K562 (cell line): ENCODE data around the gene ZNF785. TPM values are rescaled to one million over a fixed set of nuclear protein-coding genes. Genes with fewer than 3 reads are reported as not detected.

ENCODE experiments used
- ARNT ChIP-seq, 2 experiments: fragments of 450-650 bp; IDR thresholded peaks; 2 replicates each; pipeline ENCODE4 v1.6.1; 2016; ENCODE audit warnings: mild to moderate bottlenecking in 1 of 2
- CBFA2T3 ChIP-seq: fragments of 450-650 bp; IDR thresholded peaks from 2 replicates; pipeline ENCODE4 v1.6.1; 2017
- CBX8 ChIP-seq: fragments of 200-600 bp; sonication (generic); IDR thresholded peaks from 2 replicates; pipeline ENCODE4 v1.6.1; 2012; ENCODE audit warnings: borderline replicate concordance, mixed run types, low read depth, mild to moderate bottlenecking, moderate library complexity, mixed read lengths, low read length, control low read depth, inconsistent platforms; ENCODE audit not compliant: poor library complexity, severe bottlenecking; ENCODE audit errors: extremely low read depth
- EP300 ChIP-seq: IDR thresholded peaks from 2 replicates; pipeline ENCODE4 v1.6.1; 2012; ENCODE audit warnings: low read length, improper control_type of control experiment
- FIP1L1 ChIP-seq: fragments of 200-400 bp; formaldehyde crosslinking; IDR thresholded peaks from 2 replicates; pipeline ENCODE4 v1.6.1; 2018; ENCODE audit warnings: mild to moderate bottlenecking, low read depth, low read length; ENCODE audit not compliant: poor library complexity, severe bottlenecking
- HOXB6 ChIP-seq: fragments of 250-450 bp; sonication (Bioruptor Pico); IDR thresholded peaks from 2 replicates; pipeline ENCODE4 v1.5.1; 2022; ENCODE audit warnings: mild to moderate bottlenecking, borderline replicate concordance
- MECOM ChIP-seq: fragments of 250-450 bp; sonication (Bioruptor Pico); IDR thresholded peaks from 2 replicates; pipeline ENCODE4 v1.8.0; 2022; ENCODE audit warnings: inconsistent platforms
- MIER1 ChIP-seq: fragments of 450-650 bp; IDR thresholded peaks from 2 replicates; pipeline ENCODE4 v1.6.1; 2016; ENCODE audit warnings: antibody characterized with exemption, mild to moderate bottlenecking, low read depth
- NFYB ChIP-seq: IDR thresholded peaks from 2 replicates; pipeline ENCODE4 v1.6.1; 2011; ENCODE audit warnings: mild to moderate bottlenecking, moderate library complexity; ENCODE audit not compliant: insufficient read length; ENCODE audit errors: extremely low read depth
- PRMT5 ChIP-seq: sonication (generic); formaldehyde crosslinking; IDR thresholded peaks from 2 replicates; pipeline ENCODE4 v1.5.0; 2020; ENCODE audit warnings: missing genetic modification reagents
- RCOR1 ChIP-seq, 2 experiments: IDR thresholded peaks; 2 replicates each; pipeline ENCODE4 v1.6.1; 2012; ENCODE audit warnings: low read depth in 2 of 2, low read length in 2 of 2, borderline replicate concordance in 1 of 2, improper control_type of control experiment in 1 of 2
- SMARCE1 ChIP-seq: fragments of 450-650 bp; IDR thresholded peaks from 2 replicates; pipeline ENCODE4 v1.7.1; 2016; ENCODE audit warnings: mild to moderate bottlenecking
- SREBF1 ChIP-seq: fragments of 150-350 bp; IDR thresholded peaks from 2 replicates; pipeline ENCODE4 v1.6.1; 2014; ENCODE audit warnings: antibody characterized with exemption, low read depth, low read length, borderline replicate concordance
- SRSF7 ChIP-seq: fragments of 200-400 bp; formaldehyde crosslinking; optimal IDR thresholded peaks from 2 replicates; pipeline ENCODE3; 2017; ENCODE audit warnings: mild to moderate bottlenecking, low read depth, low read length
- STAG1 ChIP-seq: sonication (generic); formaldehyde crosslinking; IDR thresholded peaks from 2 replicates; pipeline ENCODE4 v1.5.0; 2020; ENCODE audit warnings: missing genetic modification reagents, borderline replicate concordance
- ZKSCAN8 ChIP-seq: fragments of 200-800 bp; sonication (Bioruptor generic); IDR thresholded peaks from 2 replicates; pipeline ENCODE4 v1.6.1; 2016; ENCODE audit warnings: missing genetic modification characterization, missing compliant biosample characterization
- ZNF217 ChIP-seq: sonication (generic); formaldehyde crosslinking; IDR thresholded peaks from 2 replicates; pipeline ENCODE4 v1.8.0; 2022; ENCODE audit warnings: mild to moderate bottlenecking, missing genetic modification reagents
- polyA plus RNA-seq, 8 experiments: library from polyadenylated mRNA; depleted of rRNA in 4 of 8; stranded (reverse) in 5 of 8; unstranded in 3 of 8; fragments of >200 nt; fragmentation: Nextera tagmentation in 2 of 8; fragmentation: Illumina TruSeq in 1 of 8; extraction: Ambion mirVana in 2 of 8; extraction: Trizol in 1 of 8; gene quantifications; 2 replicates each; pipeline versions ENCODE4 v1.2.1 to v1.2.3, GENCODE V29; 2011 to 2014; ENCODE audit warnings: inconsistent platforms in 1 of 8, missing spikeins in 1 of 8
- total RNA-seq, 7 experiments: library from RNA; depleted of rRNA in 6 of 7; stranded (reverse); fragments of >200 nt in 6 of 7; fragmentation: Illumina TruSeq in 2 of 7; extraction: Trizol in 2 of 7; gene quantifications; 2 replicates each; pipeline versions ENCODE4 v1.2.1 to v1.2.3, GENCODE V29; 2011 to 2021; ENCODE audit warnings: low replicate concordance in 1 of 7
- TF ChIP-seq, protein P1 (sequence below): sonication (generic); formaldehyde crosslinking; IDR thresholded peaks from 2 replicates; pipeline ENCODE4 v1.8.1; 2023; ENCODE audit warnings: mild to moderate bottlenecking, missing genetic modification reagents
- TF ChIP-seq, protein P2 (sequence below): fragments of 150-350 bp; IDR thresholded peaks from 2 replicates; pipeline ENCODE4 v1.6.1; 2014; ENCODE audit warnings: low read depth, mild to moderate bottlenecking, low read length, borderline replicate concordance
- TF ChIP-seq, protein P3 (sequence below), 2 experiments: IDR thresholded peaks in 1 of 2; conservative IDR thresholded peaks in 1 of 2; 2 replicates each; pipeline ENCODE4 v1.6.1; 2016; ENCODE audit warnings: low read depth in 2 of 2, mild to moderate bottlenecking in 1 of 2, missing compliant biosample characterization in 1 of 2, missing genetic modification characterization in 1 of 2, moderate library complexity in 1 of 2

ZNF785 gene
- total and polyA plus RNA-seq, 9 of the 15 experiments (the other 6 are each of a cell fraction or from before 2014, with no cell fraction given) = 0.64 to 11.0 (median 6.4) TPM

DNA sequence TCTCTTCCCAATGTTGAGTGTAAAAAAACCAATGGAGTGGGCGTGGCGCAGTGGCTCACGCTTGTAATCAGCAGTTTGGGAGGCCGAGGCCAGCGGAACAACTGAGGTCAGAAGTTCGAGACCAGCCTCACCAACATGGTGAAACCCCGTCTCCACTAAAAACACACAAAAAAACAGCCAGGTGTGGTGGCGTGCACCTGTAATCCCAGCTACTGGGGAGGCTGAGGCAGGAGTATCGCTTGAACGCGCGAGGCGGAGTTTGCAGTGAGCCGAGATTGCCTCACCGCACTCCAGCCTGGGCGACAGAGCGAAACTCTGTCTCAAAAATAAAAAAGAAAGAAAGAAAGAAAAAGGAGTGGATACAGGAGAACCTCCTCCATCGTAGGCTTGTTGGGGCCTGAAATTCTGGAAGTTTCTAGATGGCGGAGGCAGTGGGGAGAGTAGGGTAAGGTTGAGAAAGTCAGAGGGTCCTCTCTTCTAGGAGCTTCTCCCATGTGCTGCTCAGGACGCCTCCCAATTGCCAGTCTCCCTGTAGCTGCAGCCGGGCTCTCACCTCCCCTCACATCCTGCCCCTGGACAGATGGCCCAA, 26.6 kb downstream of the ZNF785 start (continued):
- TF ChIP-seq ZKSCAN8 (CRISPR knock-in tag) (no peak), SREBF1 (no peak), ARNT (IDR thresholded peaks at IDR 0.05) (peak; percentile 36 to 77; a peak in 1 of 4 replicates), RCOR1 (IDR thresholded peaks at IDR 0.05; ENCODE audit: borderline replicate concordance in 1 of 2, low read depth in 2 of 2, low read length in 2 of 2) (peak in 1 of 2 experiments; percentile 4; a peak in 2 of 4 replicates), MIER1 (peak; percentile 71), PRMT5 (CRISPR knock-in tag) (no peak), MECOM (0 out of 2 replicates have a peak, but pooled peaks have one; percentile 16), ZNF217 (no peak), HOXB6 (CRISPR knock-in tag) (no peak), STAG1 (CRISPR knock-in tag) (0 out of 2 replicates have a peak, but pooled peaks have one; percentile 25), NFYB (no peak), EP300 (no peak), SMARCE1 (peak; percentile 54; the same call in 1 of the 2 replicates), CBFA2T3 (no peak; the same call in 1 of the 2 replicates), SRSF7 (no peak), CBX8 (no peak), FIP1L1 (no peak)
- TF ChIP-seq, protein P1, sequence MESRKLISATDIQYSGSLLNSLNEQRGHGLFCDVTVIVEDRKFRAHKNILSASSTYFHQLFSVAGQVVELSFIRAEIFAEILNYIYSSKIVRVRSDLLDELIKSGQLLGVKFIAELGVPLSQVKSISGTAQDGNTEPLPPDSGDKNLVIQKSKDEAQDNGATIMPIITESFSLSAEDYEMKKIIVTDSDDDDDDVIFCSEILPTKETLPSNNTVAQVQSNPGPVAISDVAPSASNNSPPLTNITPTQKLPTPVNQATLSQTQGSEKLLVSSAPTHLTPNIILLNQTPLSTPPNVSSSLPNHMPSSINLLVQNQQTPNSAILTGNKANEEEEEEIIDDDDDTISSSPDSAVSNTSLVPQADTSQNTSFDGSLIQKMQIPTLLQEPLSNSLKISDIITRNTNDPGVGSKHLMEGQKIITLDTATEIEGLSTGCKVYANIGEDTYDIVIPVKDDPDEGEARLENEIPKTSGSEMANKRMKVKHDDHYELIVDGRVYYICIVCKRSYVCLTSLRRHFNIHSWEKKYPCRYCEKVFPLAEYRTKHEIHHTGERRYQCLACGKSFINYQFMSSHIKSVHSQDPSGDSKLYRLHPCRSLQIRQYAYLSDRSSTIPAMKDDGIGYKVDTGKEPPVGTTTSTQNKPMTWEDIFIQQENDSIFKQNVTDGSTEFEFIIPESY (CRISPR knock-in tag) = peak; percentile 90
- TF ChIP-seq, protein P2, sequence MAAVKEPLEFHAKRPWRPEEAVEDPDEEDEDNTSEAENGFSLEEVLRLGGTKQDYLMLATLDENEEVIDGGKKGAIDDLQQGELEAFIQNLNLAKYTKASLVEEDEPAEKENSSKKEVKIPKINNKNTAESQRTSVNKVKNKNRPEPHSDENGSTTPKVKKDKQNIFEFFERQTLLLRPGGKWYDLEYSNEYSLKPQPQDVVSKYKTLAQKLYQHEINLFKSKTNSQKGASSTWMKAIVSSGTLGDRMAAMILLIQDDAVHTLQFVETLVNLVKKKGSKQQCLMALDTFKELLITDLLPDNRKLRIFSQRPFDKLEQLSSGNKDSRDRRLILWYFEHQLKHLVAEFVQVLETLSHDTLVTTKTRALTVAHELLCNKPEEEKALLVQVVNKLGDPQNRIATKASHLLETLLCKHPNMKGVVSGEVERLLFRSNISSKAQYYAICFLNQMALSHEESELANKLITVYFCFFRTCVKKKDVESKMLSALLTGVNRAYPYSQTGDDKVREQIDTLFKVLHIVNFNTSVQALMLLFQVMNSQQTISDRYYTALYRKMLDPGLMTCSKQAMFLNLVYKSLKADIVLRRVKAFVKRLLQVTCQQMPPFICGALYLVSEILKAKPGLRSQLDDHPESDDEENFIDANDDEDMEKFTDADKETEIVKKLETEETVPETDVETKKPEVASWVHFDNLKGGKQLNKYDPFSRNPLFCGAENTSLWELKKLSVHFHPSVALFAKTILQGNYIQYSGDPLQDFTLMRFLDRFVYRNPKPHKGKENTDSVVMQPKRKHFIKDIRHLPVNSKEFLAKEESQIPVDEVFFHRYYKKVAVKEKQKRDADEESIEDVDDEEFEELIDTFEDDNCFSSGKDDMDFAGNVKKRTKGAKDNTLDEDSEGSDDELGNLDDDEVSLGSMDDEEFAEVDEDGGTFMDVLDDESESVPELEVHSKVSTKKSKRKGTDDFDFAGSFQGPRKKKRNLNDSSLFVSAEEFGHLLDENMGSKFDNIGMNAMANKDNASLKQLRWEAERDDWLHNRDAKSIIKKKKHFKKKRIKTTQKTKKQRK = no peak
- TF ChIP-seq, protein P3, sequence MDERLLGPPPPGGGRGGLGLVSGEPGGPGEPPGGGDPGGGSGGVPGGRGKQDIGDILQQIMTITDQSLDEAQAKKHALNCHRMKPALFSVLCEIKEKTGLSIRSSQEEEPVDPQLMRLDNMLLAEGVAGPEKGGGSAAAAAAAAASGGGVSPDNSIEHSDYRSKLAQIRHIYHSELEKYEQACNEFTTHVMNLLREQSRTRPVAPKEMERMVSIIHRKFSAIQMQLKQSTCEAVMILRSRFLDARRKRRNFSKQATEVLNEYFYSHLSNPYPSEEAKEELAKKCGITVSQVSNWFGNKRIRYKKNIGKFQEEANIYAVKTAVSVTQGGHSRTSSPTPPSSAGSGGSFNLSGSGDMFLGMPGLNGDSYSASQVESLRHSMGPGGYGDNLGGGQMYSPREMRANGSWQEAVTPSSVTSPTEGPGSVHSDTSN (CRISPR knock-in tag; IDR thresholded peaks at IDR 0.05; ENCODE audit: low read depth) = no peak
- TF ChIP-seq, protein P3 (tag; conservative IDR thresholded peaks at IDR 0.05; ENCODE audit: low read depth) = no peak
